GM19099 (cell line): ENCODE measurements around the gene LRRC4.

ENCODE experiments used
- POLR2A ChIP-seq: IDR thresholded peaks from 3 replicates; pipeline ENCODE4 v1.6.1; 2011; ENCODE audit warnings: low read depth; ENCODE audit not compliant: insufficient read length; ENCODE audit errors: extremely low read depth

LRRC4 gene, protein sequence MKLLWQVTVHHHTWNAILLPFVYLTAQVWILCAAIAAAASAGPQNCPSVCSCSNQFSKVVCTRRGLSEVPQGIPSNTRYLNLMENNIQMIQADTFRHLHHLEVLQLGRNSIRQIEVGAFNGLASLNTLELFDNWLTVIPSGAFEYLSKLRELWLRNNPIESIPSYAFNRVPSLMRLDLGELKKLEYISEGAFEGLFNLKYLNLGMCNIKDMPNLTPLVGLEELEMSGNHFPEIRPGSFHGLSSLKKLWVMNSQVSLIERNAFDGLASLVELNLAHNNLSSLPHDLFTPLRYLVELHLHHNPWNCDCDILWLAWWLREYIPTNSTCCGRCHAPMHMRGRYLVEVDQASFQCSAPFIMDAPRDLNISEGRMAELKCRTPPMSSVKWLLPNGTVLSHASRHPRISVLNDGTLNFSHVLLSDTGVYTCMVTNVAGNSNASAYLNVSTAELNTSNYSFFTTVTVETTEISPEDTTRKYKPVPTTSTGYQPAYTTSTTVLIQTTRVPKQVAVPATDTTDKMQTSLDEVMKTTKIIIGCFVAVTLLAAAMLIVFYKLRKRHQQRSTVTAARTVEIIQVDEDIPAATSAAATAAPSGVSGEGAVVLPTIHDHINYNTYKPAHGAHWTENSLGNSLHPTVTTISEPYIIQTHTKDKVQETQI

DNA sequence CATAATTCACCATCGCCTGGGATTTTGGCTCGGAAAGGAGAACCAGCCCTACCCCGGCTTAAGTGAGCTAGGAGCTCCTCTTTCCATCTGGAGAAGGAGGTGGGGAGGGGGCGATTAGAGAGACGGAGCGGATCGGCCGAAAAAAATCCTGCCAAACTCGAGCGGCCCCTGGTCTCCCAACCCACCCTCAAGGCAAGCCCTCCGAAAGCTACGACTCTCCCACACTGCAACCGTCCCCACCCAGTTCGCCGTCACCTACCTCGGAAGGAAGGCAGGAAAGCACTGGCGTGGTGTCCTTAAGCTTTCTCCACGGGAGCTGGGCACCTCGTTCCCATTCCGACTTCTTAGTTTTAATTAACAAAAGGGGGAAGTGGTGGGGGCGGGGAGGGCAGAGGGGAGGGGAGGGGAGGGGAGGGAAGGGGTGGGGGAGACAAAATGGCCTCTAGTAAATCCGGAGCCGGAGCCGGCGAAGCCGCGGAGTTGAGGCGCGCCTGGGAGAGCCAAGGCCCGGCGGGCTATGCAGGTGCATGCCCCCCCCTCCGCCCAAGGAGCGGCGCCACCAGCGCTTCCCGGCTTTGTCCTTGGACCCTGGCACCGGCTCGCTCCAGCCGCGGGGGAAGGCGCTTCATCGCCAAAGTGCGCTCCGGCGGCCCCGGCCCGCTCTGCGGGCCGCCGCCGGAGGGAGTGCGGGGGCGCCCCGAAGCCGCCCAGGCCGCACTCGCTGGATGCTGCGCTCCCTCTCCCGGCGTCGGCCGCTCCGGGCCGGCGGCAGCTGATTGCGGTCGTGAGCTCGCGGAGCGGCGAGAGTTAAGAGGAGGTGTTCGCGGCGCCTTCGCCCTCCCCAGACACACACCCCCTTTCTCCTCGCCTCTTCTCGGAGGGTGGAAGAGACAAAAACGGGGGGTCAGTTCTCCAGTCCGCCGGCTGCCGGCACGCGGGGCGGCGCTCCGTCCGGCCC lies at the start of gene LRRC4:
Gene LRRC4, minus strand, starts transcription at position 784 of the 958 bp plus-strand sequence. CDS start 797 bp downstream, outside the sequence.
- no peak for TF ChIP-seq POLR2A

DNA sequence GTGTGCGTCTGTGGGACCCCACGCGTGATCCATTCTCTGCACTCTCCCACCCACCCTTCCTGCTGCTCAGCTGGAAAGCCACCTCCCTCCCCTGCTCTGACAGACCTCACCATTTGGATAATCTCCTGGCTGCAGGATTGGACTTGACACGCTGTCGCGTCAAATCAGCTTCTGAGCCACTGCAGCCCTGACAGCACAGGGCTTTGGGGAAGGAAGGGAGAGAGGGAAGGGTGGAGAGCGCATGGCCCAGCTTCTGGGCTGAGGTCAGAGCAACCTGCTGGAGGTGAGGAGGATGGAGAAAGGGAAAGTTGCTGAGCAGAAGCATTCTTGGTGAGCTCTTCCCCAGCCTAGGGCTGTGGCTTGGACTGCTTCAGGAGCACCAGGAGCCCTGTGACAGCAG lies 48.9 kb upstream of the LRRC4 start:
- TF ChIP-seq POLR2A, result no peak

DNA sequence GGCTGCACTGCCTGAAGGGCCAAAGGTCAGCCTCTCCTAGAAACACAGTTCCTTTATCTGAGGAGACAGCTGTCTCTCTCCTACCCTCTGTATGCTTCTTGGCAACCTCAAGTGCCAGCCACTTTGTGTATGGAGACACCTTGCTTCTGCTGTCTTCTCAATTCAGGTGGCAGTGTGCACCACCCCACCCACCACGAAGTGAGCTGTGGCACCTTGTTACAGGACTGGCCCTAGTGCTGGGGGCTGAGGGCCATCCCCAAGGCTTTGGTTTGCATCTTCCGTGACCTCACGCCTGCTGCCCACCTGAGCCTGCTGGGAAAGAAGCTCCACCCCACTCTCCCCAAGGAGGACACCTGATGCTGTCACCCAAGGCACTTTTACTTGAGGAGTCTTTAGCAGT lies 47.1 kb upstream of the LRRC4 start:
- no peak for TF ChIP-seq POLR2A

DNA sequence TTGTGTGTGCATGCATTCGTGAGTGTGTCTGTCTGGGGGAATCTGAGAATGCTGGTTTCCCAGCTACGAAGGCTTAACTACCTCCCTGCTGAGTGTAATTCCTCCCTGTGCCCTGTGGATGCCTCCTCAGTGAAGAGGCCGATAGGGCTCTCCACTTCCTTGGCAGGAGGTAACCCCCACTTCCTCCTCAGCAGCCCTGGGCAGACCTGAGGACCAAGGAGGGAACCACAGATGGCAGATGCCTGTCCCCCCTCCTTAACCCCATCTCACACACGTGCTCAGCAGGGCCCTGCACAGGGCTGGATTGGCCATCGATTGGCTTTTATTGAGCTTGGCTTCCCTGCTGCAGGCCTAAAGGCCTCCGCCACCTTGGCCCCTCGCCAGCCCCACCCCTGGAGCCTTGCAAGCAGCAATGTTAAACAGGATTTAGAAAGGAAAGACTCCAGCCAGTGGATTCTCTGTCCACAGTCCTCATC lies 45.6 kb upstream of the LRRC4 start:
- TF ChIP-seq POLR2A, result no peak

DNA sequence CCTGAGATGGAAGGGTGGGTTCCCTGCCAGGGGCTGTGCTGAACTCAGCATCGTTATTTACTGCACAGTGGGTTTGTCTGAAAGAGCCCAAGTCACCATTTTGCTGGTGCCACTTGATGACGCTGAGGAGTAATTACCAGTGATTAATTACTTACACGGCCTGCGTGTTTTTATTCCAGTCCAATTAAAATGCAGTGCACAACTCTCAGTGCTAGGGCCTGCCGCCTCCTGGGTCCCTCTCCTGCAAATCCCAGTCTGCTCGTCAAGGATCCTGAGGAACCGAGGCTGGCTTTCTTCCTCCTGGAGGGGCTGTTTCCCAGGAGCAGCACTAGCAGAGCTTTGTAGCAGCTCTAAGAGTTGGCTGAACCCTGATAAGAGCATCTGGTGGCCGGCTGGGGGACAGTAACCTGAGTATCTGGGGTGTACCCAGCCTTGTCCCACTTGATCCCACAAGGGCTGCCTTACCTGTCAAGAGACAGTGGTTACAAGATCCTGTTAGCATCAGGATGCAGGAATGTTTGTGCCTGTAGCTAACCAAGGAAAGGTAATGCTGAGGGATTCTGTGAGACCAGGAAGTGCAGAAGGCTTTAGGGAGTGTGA lies 45.1 kb upstream of the LRRC4 start:
- TF ChIP-seq POLR2A, result no peak

DNA sequence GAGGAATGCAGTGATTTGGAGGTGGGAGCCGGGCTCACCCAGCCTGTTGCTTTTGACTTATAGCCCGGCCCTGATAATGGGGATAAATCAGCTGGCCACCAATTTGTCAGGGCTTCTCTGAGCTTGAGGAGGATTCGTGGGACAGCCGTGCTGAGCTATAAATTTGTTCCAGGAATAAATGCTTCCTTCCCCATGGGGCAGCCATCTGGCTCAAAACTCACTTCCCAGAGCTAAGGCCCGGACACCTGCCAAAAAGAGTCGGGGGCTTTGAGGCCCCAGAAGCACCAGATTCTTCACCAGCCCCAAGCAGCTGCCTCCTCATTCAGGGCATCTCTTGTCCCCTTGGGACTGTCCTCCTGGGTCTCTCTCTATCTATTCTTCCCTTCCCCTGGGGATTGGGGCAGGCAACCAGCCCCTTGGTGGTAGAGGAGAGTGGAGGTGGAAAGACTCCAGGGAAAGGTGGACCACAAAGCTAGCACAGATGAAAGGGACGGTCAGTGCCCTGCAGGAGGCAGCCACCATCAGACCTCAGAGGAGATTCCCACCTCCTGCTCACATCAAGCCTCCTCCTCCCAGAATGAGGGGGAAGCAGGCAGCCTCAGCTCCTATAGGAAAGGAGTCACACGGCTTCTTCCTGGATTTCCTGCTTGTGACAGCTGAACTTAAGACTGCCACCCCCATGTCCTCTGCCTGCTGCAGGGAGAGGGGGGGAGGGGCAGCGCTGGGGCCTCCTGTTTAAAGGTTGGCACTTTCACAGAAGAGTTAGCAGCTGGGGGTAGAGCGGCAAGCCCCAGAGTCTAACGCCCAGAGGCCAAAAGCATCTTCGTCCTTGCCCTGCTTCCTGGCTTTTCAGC lies 44.2 kb upstream of the LRRC4 start:
- no peak for TF ChIP-seq POLR2A

DNA sequence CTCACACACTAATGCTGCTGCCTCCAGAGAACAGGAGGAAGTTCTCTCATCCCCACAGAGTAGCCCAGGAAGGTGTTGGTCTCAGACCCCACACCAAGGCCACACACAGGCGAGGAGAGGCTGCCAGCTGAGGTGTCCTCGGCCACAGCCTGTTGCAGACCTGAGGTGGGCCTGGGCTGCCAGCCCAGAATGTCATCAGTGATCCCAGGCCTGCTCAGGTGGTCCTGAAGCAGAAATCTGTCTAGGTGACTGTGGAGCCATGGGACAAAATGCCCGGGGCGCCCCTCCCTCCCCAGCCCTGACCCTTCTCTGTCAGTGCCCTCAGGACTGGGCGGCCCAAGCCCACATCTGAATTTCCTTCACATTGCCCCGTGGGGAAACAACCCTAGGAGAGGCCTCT lies 43.5 kb upstream of the LRRC4 start:
- no peak for TF ChIP-seq POLR2A

DNA sequence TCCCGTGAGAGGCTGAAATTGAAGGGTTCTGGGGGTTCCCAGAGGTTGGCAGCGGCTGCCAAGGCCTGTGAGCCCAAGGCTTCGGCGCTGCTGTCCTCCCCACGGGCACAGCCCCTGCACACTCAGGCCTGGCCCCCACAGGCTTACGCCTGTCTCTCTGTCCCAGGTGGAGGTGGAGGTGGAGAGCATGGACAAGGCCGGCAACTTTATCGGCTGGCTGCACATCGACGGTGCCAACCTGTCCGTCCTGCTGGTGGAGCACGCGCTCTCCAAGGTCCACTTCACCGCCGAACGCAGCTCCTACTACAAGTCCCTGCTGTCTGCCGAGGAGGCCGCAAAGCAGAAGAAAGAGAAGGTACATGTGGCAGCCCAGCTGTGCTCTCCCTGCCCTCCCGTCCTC lies 43.1 kb upstream of the LRRC4 start:
- TF ChIP-seq POLR2A, result no peak

DNA sequence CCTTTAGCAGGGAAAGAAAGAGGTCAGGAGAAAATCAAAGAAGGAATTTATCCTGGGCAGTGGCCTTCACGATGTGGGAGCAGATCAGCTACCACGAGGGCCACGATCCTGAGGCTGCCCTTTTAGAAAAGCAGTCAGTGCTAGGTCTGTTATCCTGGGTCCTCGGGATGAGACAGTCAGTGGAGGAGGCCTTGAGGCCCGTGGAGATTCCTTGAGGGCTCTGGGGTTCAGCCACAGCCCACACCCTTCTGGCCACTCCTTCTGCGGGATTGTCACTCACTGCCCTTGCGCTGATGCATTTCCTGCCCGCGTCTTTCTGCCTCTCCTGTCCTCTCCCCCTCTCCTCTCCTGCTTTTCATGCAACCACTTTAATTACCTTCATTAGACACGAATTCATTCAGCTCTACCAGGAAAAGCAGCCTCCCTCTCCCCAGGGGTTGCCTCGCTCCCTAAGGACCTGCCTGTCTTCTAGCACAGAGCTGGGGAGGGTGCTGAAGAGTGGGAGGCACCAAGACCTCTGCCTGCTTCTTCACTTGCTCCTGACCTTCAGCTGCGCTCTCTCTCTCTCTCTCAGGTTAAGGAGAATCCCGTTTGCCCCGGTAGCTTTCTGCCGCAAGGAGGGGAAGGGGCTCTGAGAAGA lies 42.6 kb upstream of the LRRC4 start:
- no peak for TF ChIP-seq POLR2A

DNA sequence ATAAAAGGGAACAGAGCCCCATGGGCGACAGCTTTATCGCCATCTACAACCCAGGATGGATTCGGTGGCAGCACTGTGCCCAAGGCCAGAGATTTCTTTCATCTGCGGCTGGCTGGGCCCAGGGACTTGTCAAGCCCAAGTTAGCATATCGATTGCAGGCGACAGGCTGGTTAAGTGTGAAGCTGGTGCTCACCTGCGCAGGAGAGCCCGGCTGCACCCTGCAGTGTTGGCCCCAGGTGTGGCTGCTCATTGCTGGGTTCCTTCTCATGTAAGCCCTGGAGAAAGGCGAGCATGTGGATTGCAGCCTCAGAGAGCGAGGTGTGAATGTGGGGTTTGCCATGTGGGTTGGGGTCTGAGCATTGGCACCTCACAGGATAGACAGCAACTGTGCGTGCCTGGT lies 40.6 kb upstream of the LRRC4 start:
- TF ChIP-seq POLR2A, result no peak

DNA sequence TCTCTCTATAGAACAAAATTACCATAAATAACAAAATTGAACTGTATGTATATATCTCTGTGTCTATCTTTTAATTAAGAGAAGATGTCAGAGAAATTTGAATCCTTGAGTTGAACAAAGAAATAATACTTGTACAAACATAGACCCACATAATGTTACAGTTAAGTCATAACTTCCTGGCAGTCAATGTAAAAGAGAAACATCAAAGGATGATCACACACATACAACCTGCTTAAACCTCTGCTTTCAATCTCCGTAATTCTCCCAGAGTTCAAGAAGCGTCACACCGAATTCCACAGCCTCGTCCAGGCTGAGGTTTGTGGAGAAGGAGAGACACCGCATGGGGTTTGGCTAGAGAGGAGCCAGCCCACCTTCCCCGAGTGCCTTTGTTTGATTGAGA lies 40.1 kb upstream of the LRRC4 start:
- no peak for TF ChIP-seq POLR2A

DNA sequence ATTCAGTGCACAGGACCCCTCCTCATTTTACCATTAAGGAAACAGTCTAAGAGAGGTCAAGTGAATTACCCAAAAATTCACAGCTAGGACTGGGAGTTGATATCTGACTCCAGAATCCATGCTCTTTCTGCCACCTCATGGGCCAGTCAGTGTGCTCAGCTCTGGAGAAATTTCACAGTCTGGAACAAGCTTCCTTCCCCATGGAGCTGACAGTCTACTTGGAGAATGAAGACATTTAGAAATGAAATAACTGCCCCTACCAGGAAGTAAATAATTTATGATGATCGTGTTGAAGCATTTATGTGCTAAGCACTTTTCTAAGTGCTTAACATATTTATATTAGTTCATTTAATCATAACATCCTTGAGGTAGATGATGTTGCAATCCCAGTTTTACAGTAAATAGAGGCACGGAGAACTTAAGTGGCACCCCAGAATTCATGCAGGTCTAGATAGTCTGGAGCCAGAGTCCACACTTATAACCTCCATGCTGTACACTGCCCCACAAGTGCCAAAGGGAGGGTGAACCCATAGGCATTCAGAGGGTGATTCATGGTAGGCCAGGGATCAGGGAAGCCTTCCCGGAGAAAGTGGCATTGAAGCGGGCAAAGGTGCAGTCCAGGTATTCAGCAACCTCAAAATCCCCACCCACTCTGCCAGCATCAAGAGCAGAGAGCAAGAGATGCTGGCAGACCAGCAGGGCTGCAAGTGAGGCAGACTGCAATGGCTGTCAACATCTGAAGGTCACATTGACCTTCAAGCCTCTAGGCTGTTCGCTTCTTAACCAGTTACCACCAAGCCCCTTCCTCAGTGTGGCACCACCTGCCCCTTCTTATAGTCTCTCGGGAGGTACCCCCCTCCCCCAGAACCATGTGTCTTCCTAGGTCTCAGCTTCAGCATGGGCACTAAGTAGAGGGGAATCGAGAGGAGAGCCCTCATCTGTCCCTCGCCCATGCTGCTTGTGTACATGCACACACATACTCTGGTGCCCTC lies 38.4 kb upstream of the LRRC4 start:
- no peak for TF ChIP-seq POLR2A

DNA sequence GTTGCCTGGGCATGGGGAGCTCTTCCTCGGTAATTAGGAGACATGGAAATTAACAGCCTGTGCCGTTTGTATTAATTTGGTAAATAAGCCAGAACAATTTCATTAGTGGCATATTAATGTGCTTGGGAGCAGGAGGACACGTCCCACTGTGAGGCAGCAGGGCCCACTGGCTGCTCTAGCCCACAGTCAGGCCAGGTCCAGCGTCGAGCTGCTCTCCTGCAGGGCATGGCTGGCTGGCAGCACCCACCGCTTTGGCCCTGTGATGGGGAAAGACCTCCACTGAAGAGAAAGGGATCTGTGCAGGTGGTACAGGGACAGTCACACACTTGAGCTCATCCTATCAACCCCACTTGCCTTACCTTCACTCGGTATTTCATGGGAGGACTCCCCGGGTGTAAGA lies 37.5 kb upstream of the LRRC4 start:
- TF ChIP-seq POLR2A, result no peak

DNA sequence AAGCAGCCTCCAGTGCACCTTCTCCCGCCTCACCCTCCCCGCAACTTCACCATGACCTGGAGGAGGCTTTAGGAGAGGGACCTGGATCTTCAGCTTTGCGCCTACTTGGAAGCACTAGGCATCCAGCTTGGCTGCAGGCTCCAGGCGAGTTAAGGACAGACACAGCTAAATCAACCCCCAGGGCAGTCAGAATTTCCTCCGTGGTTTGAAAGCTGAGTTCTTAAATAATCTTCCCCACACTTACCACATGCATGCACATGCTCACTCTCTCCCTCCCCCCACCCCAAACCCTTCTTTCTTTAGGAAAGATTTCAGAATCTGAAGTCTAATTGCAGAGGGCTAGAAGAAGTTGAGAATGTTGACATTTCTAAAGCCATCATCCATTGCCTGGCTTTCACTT lies 36.7 kb upstream of the LRRC4 start:
- TF ChIP-seq POLR2A, result no peak
